Fibroblast of lung (primary cell): ENCODE measurements around the gene HMBS.

Experiments used
- CTCF ChIP-seq, 2 donors: IDR thresholded peaks in 1 of 2; conservative IDR thresholded peaks in 1 of 2; 1 replicate in 1 of 2; 2 replicates in 1 of 2; pipeline ENCODE4 v1.5.1; 2011 to 2012; ENCODE audit warnings: low read length in 2 of 2, control low read depth in 1 of 2, inconsistent platforms in 1 of 2, low read depth in 1 of 2, mild to moderate bottlenecking in 1 of 2
- EZH2 ChIP-seq: IDR thresholded peaks from 2 replicates; pipeline ENCODE4 v1.5.1; 2012; ENCODE audit warnings: low read length, control low read depth, mild to moderate bottlenecking; ENCODE audit errors: missing control alignments

GRCh38 chr11:119114351-119114750, 29.7 kb downstream of the HMBS start:
- no peak for TF ChIP-seq CTCF (conservative IDR thresholded peaks at IDR 0.05 in 1 of 2, IDR thresholded peaks at IDR 0.05 in 1 of 2; ENCODE audit: low read depth in 1 of 2, low read length in 2 of 2)
- no peak for TF ChIP-seq EZH2
